ENCODE measurements around the gene C19orf47. TPM values are rescaled to one million over a fixed set of nuclear protein-coding genes. Genes with fewer than 3 reads are reported as not detected.

The C19orf47 gene
- total and polyA plus RNA-seq, 9 donors: 36.6 to 70.2 (median 58.5) TPM

DNA sequence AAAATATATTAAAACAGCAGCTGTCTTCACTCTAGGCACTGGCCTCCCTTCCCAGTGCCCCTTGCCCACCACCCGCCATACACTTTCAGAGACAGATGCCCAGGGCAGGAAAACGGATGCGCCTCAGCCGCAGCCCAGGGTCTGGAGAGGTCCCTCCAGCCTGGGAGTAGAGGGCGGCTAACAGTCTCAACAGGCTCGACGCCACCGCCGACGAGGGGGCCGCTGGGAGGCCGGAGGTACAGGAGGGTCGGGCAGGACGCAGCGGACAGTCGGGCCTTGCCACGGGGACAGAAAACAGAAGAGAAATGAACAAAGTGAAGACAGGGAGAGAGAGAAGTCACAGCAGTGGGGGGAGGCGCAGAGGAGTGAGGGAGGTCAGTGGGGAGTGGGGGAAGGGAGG lies 27.1 kb downstream of the C19orf47 start:
- 96% methylated on average over 18 of the region's 18 CpGs for WGBS (ENCODE audit: insufficient coverage)
- DNase-seq: no peak
- H3K9me3 ChIP-seq (replicated peaks; ENCODE audit: control insufficient read depth, low read depth, low read length): no peaks in the 10 kb centered on the region

DNA sequence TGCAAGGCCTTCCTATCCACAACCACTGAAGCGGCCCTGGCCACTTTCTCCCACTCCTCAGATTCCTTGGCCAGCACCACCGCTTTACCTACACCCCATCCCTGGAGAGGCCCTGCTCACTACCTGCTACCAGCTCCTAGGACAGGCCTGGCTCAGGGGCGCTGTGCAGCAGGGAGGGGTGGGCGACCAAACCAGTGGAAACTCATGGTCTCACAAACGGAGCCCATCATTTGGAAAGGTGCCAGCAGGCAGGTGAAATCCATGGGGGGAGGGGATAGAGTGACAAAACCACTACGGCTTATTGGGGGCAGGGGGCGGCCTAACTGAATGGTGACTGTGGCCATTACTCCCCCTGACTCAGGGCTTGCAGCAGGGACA lies 27.6 kb downstream of the C19orf47 start:
- no peaks in the 10 kb centered on the region for H3K27me3 ChIP-seq (ENCODE audit: control insufficient read depth, insufficient read depth, low read length)
- H3K36me3 ChIP-seq (ENCODE audit: control insufficient read depth, insufficient read depth, low read length): peaks cover 75% of the 10 kb centered on the region
- H3K27ac ChIP-seq (ENCODE audit: low read length): no peak overlapping the region
- H3K9me3 ChIP-seq (replicated peaks; ENCODE audit: control insufficient read depth, low read depth, low read length): no peaks in the 10 kb centered on the region
- no peak overlapping the region for H3K4me3 ChIP-seq (ENCODE audit: low read length)
- DNase-seq: no peak
- 87% methylated on average over 5 of the region's 7 CpGs for WGBS (ENCODE audit: insufficient coverage)
- no peaks in the 10 kb centered on the region for H3K4me1 ChIP-seq (ENCODE audit: control insufficient read depth, insufficient read depth, low read length)

More for the DNA sequence above, 27.1 kb downstream of the C19orf47 start:
- Histone ChIP-seq H3K27me3 (ENCODE audit: control insufficient read depth, insufficient read depth, low read length) (no peaks in the 10 kb centered on the region), H3K4me3 (ENCODE audit: low read length) (no peak overlapping the region), H3K36me3 (ENCODE audit: control insufficient read depth, insufficient read depth, low read length) (peaks cover 77% of the 10 kb centered on the region), H3K27ac (ENCODE audit: low read length) (no peak overlapping the region), H3K4me1 (ENCODE audit: control insufficient read depth, insufficient read depth, low read length) (no peaks in the 10 kb centered on the region)

DNA sequence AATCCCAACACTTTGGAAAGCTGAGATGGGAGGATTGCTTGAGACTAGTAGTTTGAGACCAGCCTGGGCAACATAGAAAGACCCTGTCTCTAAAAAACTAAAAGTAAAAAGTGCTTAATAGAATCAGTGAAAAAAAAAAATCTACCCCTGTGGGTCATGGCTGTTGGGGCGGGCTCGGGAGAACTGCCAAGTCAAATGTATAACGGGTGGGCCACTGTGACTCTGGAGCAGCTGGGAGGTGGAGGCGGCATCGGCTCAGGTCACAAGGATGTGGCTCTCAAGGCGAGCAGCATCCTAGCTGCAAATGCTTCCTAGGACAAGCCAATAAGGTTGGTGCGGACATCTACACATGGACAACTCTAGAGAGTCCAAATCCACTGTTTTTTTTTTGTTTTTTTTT lies 30.9 kb downstream of the C19orf47 start:
- Histone ChIP-seq H3K4me1 (ENCODE audit: control insufficient read depth, insufficient read depth, low read length) (no peaks in the 10 kb centered on the region), H3K9me3 (replicated peaks; ENCODE audit: control insufficient read depth, low read depth, low read length) (no peaks in the 10 kb centered on the region), H3K4me3 (ENCODE audit: low read length) (no peak overlapping the region), H3K36me3 (ENCODE audit: control insufficient read depth, insufficient read depth, low read length) (peaks cover 47% of the 10 kb centered on the region), H3K27me3 (ENCODE audit: control insufficient read depth, insufficient read depth, low read length) (no peaks in the 10 kb centered on the region), H3K27ac (ENCODE audit: low read length) (no peak overlapping the region)
- DNase-seq: no peak
- WGBS (ENCODE audit: insufficient coverage): 74% methylated on average over 7 of the region's 7 CpGs

DNA sequence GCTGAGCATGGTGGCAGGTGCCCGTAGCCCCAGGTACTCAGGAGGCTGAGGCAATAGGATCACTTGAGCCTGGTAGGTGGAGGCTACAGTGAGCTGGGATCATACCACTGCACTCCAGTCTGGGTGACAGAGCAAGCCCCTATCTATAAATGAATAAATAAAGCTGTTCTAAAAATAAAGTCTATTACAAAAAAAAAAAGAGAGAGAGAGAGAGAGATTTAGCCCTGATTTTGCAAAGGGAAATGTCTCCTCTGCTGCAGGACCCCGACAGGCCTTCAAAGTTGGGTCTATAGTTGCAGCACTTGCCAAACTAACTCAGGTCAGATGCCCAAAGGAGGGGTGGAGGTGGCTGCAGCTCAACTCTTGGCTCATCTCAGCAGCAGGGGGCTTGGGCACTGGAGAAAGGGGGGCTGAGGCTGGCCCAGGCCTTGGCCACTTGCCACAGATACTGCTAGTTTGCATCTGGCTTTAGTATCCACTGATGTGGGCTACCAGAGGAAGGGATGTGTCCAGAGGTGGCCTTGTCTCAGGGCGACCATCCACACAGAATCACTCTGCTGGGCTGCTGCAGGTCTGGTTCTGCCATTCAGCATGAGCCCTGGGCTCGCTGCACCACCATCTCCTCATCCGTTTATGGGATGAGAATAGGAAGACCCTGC lies 32.3 kb downstream of the C19orf47 start:
- Histone ChIP-seq H3K27me3 (ENCODE audit: control insufficient read depth, insufficient read depth, low read length) (no peaks in the 10 kb centered on the region), H3K9me3 (replicated peaks; ENCODE audit: control insufficient read depth, low read depth, low read length) (no peaks in the 10 kb centered on the region), H3K4me3 (ENCODE audit: low read length) (no peak overlapping the region), H3K27ac (ENCODE audit: low read length) (no peak overlapping the region), H3K4me1 (ENCODE audit: control insufficient read depth, insufficient read depth, low read length) (no peaks in the 10 kb centered on the region), H3K36me3 (ENCODE audit: control insufficient read depth, insufficient read depth, low read length) (peaks cover 33% of the 10 kb centered on the region)
- DNase-seq: no peak
- 70% methylated on average over 3 of the region's 5 CpGs for WGBS (ENCODE audit: insufficient coverage)

DNA sequence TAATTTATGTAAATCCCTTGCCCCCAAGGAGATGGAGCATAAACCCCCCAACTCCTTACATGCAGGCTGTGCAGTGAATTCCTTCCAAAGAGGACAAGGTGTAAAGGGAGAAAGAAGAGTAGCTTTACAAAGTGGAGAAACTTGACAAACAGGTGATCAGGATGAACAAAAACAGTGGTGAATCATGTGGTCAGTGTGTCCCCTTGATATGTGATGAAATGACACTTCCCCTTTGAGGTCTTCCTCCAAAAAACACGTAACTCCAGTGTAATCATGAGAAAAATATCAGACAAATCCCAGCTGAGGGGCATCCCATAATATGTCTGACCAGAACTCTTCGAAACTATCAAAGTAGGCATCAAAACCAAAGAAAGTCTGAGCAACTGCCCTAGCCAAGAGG lies 33.5 kb downstream of the C19orf47 start:
- no peak for DNase-seq

DNA sequence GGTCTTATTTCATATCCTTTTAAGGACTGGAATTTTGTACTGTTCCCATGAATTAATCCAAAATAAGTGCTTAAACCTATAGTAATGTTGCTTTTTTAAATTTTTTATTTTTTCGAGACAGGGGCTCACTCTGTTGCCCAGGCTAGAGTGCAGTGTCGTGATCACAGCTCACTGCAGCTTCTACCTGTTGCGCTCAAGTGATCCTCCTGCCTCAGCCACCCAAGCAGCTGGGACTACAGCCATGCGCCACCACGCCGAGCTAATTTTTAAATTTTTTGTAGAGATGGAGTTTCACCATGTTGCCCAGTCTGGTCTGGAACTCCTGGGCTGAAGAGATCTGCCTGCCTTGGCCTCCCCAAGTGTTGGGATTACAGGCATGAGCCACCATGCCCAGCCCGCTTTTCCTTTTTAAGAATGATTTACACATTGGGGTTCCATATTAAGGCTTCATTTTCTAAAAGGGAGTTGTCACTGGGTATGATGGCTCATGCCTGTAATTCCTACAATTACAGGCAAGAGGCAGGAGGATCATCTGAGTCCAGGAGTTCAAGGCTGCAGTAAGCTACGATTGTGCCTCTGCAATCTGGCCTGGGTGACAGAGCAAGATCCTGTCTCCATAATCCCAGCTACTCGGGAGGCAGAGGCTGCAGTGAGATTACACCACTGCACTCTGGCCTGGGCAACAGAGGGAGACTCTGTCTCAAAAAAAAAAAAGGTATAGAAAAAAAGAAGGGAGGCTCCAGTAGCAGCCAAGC lies 34.8 kb downstream of the C19orf47 start:
- WGBS (ENCODE audit: insufficient coverage): 100% methylated on average over 3 of the region's 9 CpGs
- DNase-seq: no peak
- H3K4me3 ChIP-seq (ENCODE audit: low read length): no peak overlapping the region
- peaks cover 15% of the 10 kb centered on the region for H3K36me3 ChIP-seq (ENCODE audit: control insufficient read depth, insufficient read depth, low read length)
- H3K27ac ChIP-seq (ENCODE audit: low read length): no peak overlapping the region
- H3K9me3 ChIP-seq (replicated peaks; ENCODE audit: control insufficient read depth, low read depth, low read length): no peaks in the 10 kb centered on the region
- H3K4me1 ChIP-seq (ENCODE audit: control insufficient read depth, insufficient read depth, low read length): no peaks in the 10 kb centered on the region
- no peaks in the 10 kb centered on the region for H3K27me3 ChIP-seq (ENCODE audit: control insufficient read depth, insufficient read depth, low read length)

More for the DNA sequence above, 33.5 kb downstream of the C19orf47 start:
- 72% methylated on average over 2 of the region's 2 CpGs for WGBS (ENCODE audit: insufficient coverage)
- no peaks in the 10 kb centered on the region for H3K4me1 ChIP-seq (ENCODE audit: control insufficient read depth, insufficient read depth, low read length)
- H3K27ac ChIP-seq (ENCODE audit: low read length): no peak overlapping the region
- H3K36me3 ChIP-seq (ENCODE audit: control insufficient read depth, insufficient read depth, low read length): peaks cover 23% of the 10 kb centered on the region
- H3K27me3 ChIP-seq (ENCODE audit: control insufficient read depth, insufficient read depth, low read length): no peaks in the 10 kb centered on the region
- H3K4me3 ChIP-seq (ENCODE audit: low read length): no peak overlapping the region
- H3K9me3 ChIP-seq (replicated peaks; ENCODE audit: control insufficient read depth, low read depth, low read length): no peaks in the 10 kb centered on the region

DNA sequence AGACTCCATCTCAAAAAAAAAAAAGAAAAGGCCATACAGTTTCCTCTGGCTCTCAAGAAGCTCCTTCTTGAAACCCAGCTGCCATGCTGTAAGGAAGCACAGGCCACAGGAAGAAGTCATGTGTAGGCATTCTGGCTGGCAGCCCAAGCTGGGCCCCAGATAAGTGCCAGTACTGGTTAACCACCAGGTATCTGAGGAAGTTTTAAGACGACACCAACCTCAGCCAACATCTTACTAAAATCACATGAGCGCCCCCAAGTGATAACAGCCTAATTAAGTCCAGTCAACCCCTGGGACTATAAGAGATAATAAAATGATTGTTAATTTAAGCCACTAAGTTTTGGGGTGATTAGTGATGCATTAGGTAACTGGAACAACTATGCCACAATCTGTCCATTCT lies 35.7 kb downstream of the C19orf47 start:
- DNase-seq: no peak
- Histone ChIP-seq H3K4me3 (ENCODE audit: low read length) (no peak overlapping the region), H3K9me3 (replicated peaks; ENCODE audit: control insufficient read depth, low read depth, low read length) (no peaks in the 10 kb centered on the region), H3K27ac (ENCODE audit: low read length) (no peak overlapping the region), H3K36me3 (ENCODE audit: control insufficient read depth, insufficient read depth, low read length) (peaks cover 8% of the 10 kb centered on the region), H3K27me3 (ENCODE audit: control insufficient read depth, insufficient read depth, low read length) (no peaks in the 10 kb centered on the region), H3K4me1 (ENCODE audit: control insufficient read depth, insufficient read depth, low read length) (no peaks in the 10 kb centered on the region)
- whole genome bisulfite sequencing (ENCODE audit: insufficient coverage): no CpG with 5 or more reads among the region's 2 CpGs

DNA sequence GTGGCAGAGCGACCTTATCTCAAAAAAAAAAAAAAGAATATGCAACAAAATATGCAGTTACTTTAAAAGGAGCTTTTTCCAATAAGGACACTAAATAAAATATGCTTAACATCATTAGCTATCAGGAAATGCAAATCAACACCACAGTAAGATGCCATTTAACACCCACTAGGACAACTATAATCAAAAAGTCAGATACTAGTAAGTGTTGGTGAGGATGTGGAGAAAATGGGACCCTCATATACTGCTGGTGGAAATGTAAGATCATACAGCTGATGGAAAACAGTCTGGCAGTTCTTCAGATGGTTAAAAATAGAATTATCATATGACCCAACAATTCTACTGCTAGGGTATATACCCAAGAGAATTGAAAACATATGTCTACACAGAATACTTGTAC lies 38.5 kb downstream of the C19orf47 start:
- no peak for DNase-seq
- H3K9me3 ChIP-seq (replicated peaks; ENCODE audit: control insufficient read depth, low read depth, low read length): no peaks in the 10 kb centered on the region
- no peaks in the 10 kb centered on the region for H3K27me3 ChIP-seq (ENCODE audit: control insufficient read depth, insufficient read depth, low read length)
- H3K4me1 ChIP-seq (ENCODE audit: control insufficient read depth, insufficient read depth, low read length): no peaks in the 10 kb centered on the region
- no CpG with 5 or more reads among the region's 1 CpG for WGBS (ENCODE audit: insufficient coverage)
- no peaks in the 10 kb centered on the region for H3K36me3 ChIP-seq (ENCODE audit: control insufficient read depth, insufficient read depth, low read length)
- H3K4me3 ChIP-seq (ENCODE audit: low read length): no peak overlapping the region
- no peak overlapping the region for H3K27ac ChIP-seq (ENCODE audit: low read length)

DNA sequence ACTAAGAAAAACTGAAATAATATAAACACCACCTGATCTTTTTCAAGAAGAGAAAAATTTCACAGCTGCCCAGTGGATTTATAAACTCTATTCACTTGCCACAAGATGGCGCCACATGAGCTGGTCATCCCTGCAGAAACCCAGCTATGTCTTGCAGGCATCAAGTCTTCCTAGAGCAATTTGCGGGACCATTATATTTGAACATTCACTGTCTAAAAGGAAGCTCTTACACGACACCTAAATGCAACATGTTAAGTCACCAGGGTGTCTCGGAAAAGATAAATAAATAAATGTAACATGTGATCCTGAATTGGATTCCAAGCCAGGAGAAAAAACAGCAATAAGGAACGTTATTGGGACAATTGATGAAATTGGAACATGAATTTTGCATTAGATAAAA lies 42.8 kb downstream of the C19orf47 start:
- Histone ChIP-seq H3K27me3 (ENCODE audit: control insufficient read depth, insufficient read depth, low read length) (no peaks in the 10 kb centered on the region), H3K4me3 (ENCODE audit: low read length) (no peak overlapping the region), H3K36me3 (ENCODE audit: control insufficient read depth, insufficient read depth, low read length) (no peaks in the 10 kb centered on the region), H3K9me3 (replicated peaks; ENCODE audit: control insufficient read depth, low read depth, low read length) (no peaks in the 10 kb centered on the region), H3K27ac (ENCODE audit: low read length) (no peak overlapping the region), H3K4me1 (ENCODE audit: control insufficient read depth, insufficient read depth, low read length) (no peaks in the 10 kb centered on the region)
- 40% methylated on average over 1 of the region's 5 CpGs for WGBS (ENCODE audit: insufficient coverage)
- DNase-seq: peak; percentile 93

DNA sequence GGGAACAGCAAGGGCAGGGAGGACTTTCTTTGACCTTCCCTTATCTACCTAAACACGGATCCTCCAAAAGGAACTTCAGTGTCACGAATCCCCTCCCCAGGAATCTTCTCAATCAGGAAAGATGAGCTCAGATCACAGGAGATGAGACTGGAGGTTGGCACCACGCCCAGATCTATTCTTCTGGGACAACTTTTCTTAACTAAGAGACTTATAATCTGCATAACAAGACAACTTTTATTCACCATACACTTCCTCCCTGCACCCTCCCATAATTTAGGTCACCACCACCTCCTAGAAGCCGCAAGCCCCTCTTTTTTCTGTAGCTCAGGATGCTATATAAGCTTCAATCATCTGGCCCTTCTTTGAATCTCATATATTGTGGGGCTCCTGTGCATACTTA lies 43.9 kb downstream of the C19orf47 start:
- 33% methylated on average over 3 of the region's 4 CpGs for WGBS (ENCODE audit: insufficient coverage)
- no peaks in the 10 kb centered on the region for H3K4me1 ChIP-seq (ENCODE audit: control insufficient read depth, insufficient read depth, low read length)
- H3K36me3 ChIP-seq (ENCODE audit: control insufficient read depth, insufficient read depth, low read length): no peaks in the 10 kb centered on the region
- H3K27ac ChIP-seq (ENCODE audit: low read length): no peak overlapping the region
- DNase-seq: peak; percentile 57
- no peaks in the 10 kb centered on the region for H3K27me3 ChIP-seq (ENCODE audit: control insufficient read depth, insufficient read depth, low read length)
- no peak overlapping the region for H3K4me3 ChIP-seq (ENCODE audit: low read length)
- H3K9me3 ChIP-seq (replicated peaks; ENCODE audit: control insufficient read depth, low read depth, low read length): no peaks in the 10 kb centered on the region
